Measurements from ENCODE around the gene AP2A2. TPM values are rescaled to one million over a fixed set of nuclear protein-coding genes. Genes with fewer than 3 reads are reported as not detected.

Gene AP2A2
- polyA plus RNA-seq, 1 donor from 2014 or later: 7.1 TPM

DNA sequence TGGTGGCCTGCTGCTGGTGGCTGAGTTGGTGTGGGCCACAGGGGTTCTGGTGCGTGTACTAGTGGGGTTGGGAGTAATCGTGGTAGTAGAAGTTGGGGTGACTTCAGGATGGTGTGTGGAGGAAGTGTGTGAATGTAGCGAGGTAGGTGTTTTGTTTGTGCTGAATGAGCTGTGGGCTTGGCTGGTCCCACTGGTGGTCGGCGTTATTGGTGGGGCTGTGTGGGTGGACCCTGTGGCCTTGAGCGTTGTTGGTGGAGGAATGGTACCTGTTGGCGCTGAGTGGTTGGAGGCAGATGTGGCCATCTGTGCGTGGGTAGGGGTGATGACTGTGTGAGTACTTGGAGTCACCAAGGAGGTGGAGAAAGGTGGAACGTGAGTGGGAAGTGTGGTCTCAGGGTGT lies 92.4 kb downstream of the AP2A2 start:
- H3K27ac Mint-ChIP-seq: peak overlapping the region in 1 of 3 donors; percentile 1
- no peaks in the 10 kb centered on the region for H3K27me3 Mint-ChIP-seq
- H3K4me1 Mint-ChIP-seq: peaks cover 0 to 8% (median 2%) of the 10 kb centered on the region in 3 donors
- peaks cover 0 to 5% (median 4%) of the 10 kb centered on the region in 3 donors for H3K9me3 Mint-ChIP-seq
- peaks cover under 1% of the 10 kb centered on the region for H3K36me3 Mint-ChIP-seq
- H3K4me3 Mint-ChIP-seq: no peak overlapping the region

DNA sequence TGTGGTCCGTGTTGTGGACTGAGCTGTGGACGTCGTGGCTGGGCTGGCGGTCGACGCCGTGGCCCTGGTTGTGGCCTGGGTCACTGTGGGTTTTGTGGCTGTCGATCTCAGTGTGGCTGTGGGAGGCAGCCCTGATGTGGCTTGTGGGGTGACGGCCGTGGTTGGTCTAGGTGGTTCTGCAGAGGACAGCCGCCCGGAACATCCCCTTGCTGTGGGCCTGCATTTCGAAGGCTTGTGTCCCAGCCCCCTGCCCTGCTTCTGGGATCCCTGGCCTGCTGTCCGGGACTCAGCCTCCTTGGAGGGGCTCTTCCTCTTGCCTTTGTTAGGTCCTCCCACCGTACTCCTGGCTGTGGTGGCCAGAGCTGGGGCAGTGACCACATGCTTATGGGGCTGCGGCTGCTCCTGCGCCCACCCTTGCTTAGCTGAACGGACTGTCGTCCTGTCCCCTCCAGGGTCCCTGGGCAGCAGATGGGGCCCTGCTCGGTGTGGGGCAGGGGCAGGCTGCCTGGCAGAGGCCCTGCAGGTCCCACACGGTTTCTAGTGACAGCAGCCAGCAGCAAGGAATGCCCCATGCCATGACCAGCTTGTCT lies 93.7 kb downstream of the AP2A2 start:
- H3K4me1 Mint-ChIP-seq: peaks cover 0 to 8% (median 2%) of the 10 kb centered on the region in 3 donors
- H3K27ac Mint-ChIP-seq: no peak overlapping the region
- H3K27me3 Mint-ChIP-seq: no peaks in the 10 kb centered on the region
- H3K4me3 Mint-ChIP-seq: no peak overlapping the region
- peaks cover 0 to 6% (median 5%) of the 10 kb centered on the region in 3 donors for H3K9me3 Mint-ChIP-seq
- H3K36me3 Mint-ChIP-seq: peaks cover 2% of the 10 kb centered on the region

- Mint-ChIP-seq H3K27me3 (no peaks in the 10 kb centered on the region), H3K27ac (no peak overlapping the region)
These were observed 94.7 kb downstream of the AP2A2 start for GRCh38 chr11:1020211-1020905.

GRCh38 chr11:1022411-1022810 lies 96.7 kb downstream of the AP2A2 start:
- H3K4me3 Mint-ChIP-seq: no peak overlapping the region
- no peaks in the 10 kb centered on the region for H3K27me3 Mint-ChIP-seq
- peaks cover 0 to under 1% (median 0%) of the 10 kb centered on the region in 3 donors for H3K4me1 Mint-ChIP-seq
- peaks cover 0 to 6% (median 5%) of the 10 kb centered on the region in 3 donors for H3K9me3 Mint-ChIP-seq
- H3K36me3 Mint-ChIP-seq: peaks cover 2% of the 10 kb centered on the region
- no peak overlapping the region for H3K27ac Mint-ChIP-seq

More at GRCh38 chr11:1020211-1020905, 94.7 kb downstream of the AP2A2 start:
- Mint-ChIP-seq H3K4me3 (no peak overlapping the region), H3K36me3 (peaks cover 2% of the 10 kb centered on the region), H3K4me1 (peaks cover 0 to 8% (median 2%) of the 10 kb centered on the region in 3 donors), H3K9me3 (peaks cover 0 to 6% (median 5%) of the 10 kb centered on the region in 3 donors)

- Mint-ChIP-seq H3K36me3 (peaks cover 2% of the 10 kb centered on the region), H3K9me3 (peaks cover 0 to 6% (median 5%) of the 10 kb centered on the region in 3 donors), H3K4me1 (no peaks in the 10 kb centered on the region), H3K4me3 (no peak overlapping the region), H3K27me3 (no peaks in the 10 kb centered on the region), H3K27ac (no peak overlapping the region)
These were observed 97.5 kb downstream of the AP2A2 start for GRCh38 chr11:1022908-1023810.

DNA sequence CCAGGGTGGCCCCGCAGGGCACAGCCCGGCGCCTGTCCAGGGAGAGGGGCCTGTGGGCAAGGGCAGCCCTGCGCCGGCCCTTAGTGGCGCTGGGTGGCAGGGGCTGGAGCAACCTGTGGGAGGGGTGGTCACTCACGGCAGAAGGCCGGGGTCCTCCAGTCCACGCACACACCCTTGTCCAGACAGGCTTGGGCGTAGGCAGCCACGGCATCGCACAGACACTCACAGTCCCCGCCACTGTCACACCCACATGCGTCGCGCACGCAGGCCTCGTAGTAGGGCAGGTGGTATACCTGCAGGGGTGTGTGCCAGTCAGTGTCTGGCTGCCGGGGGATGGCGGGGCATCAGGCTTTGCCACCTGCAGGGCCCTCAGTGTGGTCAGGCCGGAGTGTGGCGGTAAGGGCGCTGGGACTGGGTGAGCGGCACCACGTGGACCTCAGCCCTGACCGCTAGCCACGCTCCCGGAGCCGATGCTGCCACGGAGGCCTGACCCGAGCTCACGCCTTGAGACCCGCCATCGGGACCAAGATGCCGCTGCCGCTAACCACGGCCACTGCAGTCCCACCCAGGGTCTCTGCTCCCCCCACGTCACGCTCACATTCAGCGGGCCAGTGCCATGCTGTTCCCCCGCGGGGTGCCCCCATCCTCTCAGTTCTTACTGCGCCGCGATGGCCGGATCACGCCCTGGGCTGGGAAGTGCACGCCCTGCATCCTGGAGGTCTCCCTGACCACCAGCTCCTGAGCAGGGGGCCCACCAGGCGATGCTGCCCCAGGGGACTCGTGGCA lies 98.3 kb downstream of the AP2A2 start:
- Mint-ChIP-seq H3K4me3 (no peak overlapping the region), H3K9me3 (peaks cover 0 to 6% (median 5%) of the 10 kb centered on the region in 3 donors), H3K4me1 (no peaks in the 10 kb centered on the region), H3K27me3 (no peaks in the 10 kb centered on the region), H3K27ac (no peak overlapping the region), H3K36me3 (peaks cover 2% of the 10 kb centered on the region)

GRCh38 chr11:1024597-1025409 lies 99.1 kb downstream of the AP2A2 start:
- no peaks in the 10 kb centered on the region for H3K4me1 Mint-ChIP-seq
- no peak overlapping the region for H3K27ac Mint-ChIP-seq
- H3K4me3 Mint-ChIP-seq: no peak overlapping the region
- H3K27me3 Mint-ChIP-seq: no peaks in the 10 kb centered on the region
- H3K9me3 Mint-ChIP-seq: peaks cover 0 to 6% (median 5%) of the 10 kb centered on the region in 3 donors
- H3K36me3 Mint-ChIP-seq: peaks cover 2% of the 10 kb centered on the region

DNA sequence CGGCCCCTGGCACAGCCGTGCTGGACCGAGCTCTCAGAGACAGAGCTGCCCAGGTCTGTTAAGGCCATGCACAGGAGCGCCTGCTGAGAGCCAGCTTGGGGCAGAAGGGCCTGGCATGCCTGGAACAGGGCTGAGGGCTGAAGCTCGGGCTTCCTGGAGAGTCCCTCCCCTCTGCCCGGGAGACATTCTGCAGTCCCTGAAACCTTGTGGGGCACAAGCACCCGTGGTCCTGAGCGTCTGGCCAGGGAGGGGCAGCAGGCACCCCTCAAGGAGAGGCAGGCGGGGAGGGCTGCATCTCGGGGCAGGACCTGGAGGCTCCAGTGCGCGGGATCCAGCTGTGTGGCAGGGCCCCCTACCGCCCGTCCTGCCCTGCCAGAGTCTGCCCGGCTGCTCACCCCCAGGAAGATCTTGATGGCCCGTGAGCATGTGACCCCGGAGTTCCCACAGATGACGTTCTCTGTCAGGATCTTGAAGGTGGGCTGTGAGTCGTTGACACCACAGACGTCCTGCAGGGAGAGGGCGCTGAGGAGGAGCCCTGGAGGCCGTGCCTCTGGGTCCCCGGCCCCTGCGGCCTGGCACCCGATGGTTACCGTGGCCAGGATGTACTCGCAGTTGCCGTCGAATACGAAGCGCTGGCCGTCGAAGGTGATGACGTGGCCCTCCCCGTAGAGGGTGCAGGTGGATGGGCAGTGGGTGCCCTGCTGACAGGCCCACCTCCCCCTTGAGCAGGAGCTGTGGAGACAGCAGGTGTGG lies 99.9 kb downstream of the AP2A2 start:
- Mint-ChIP-seq H3K9me3 (peaks cover 0 to 6% (median 5%) of the 10 kb centered on the region in 3 donors), H3K4me3 (no peak overlapping the region), H3K27ac (no peak overlapping the region), H3K27me3 (no peaks in the 10 kb centered on the region), H3K36me3 (peaks cover 2% of the 10 kb centered on the region), H3K4me1 (no peaks in the 10 kb centered on the region)

- Mint-ChIP-seq H3K36me3 (peaks cover 2% of the 10 kb centered on the region), H3K27ac (no peak overlapping the region), H3K27me3 (no peaks in the 10 kb centered on the region), H3K4me3 (no peak overlapping the region), H3K9me3 (peaks cover 0 to 6% (median 5%) of the 10 kb centered on the region in 3 donors), H3K4me1 (no peaks in the 10 kb centered on the region)
These were observed 100.4 kb downstream of the AP2A2 start for GRCh38 chr11:1026163-1026450.

DNA sequence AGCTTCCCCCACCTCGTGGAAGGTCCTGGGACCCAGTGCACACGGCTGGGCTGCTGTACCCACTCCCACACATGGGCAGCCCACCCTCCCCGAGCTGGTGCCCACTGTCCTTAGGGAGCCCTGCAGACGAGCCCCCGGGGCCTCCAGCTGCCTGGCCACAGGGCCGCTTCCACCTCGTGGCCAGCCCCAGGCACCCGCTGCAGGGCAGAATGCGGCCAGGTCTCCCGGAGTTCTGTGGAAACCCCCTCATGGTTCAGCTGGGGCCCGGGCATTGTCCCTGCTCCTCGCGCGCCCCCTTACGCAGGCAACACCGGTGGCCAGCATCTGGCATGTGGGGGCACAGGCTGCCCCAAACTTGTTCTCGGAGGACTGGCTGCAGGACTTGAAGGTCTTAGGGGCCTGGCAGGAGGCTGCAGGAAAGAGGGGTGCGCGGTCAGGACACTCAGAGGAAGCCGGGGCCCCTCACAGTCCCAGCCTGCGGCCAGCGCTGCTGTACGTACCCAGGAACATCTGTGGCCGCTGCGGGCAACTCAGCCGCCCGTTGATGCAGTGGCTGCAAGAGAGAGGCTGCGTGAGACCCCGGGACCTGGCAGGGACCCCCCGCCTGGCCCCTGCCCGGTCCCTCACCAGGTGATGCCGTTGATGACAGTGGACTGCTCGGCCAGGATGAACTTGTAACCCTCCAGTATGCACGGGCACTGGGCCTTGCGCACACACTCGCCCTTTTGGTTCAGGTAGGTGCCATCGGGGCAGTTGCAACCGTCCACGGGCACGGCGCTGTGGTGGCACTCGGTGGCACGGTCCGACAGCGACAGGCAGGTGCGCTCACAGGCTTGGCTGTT lies 101.2 kb downstream of the AP2A2 start:
- Mint-ChIP-seq H3K27me3 (no peaks in the 10 kb centered on the region), H3K4me3 (no peak overlapping the region), H3K9me3 (peaks cover 0 to 6% (median 5%) of the 10 kb centered on the region in 3 donors), H3K27ac (peak overlapping the region in 1 of 3 donors; percentile 19), H3K36me3 (peaks cover 2% of the 10 kb centered on the region), H3K4me1 (no peaks in the 10 kb centered on the region)

DNA sequence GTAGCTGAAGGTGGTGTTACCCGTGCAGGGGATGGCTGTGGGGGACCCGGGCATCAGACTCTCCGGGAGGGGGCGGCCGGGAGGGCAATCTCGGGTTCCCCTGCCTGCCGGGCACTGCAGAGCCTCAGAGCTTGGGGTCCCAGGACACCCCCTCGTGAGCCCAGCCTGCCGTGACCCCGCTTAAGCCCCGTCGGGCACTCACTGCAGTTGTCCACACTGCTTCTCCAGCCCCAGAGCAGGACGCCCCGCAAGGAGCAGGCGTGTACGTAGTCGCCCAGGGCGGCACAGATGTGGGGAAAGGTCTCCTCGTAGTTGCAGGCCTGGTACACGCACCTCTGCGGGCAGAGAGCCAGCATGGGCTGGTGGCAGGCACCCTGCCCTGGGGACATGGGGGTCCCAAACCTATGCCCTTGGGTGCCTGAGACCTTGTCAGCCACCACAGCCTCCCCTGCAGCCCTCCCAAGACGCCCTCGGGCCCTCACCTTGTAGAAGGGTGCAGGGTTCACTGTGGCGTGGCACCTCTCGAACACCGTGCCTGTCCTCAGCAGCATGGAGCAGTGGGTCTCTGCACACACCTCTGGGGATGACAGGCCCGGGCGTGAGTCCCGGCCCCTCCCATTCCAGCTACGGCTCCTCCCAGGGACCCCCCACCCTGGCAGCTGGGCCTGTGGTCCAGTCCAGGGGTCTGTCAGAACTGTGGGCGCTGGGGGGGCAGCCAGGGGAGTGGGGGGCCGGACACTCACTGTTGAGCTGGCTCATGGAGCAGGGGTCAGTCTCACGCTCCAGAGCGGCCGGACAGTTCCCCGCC lies 102.0 kb downstream of the AP2A2 start:
- H3K4me1 Mint-ChIP-seq: no peaks in the 10 kb centered on the region

DNA sequence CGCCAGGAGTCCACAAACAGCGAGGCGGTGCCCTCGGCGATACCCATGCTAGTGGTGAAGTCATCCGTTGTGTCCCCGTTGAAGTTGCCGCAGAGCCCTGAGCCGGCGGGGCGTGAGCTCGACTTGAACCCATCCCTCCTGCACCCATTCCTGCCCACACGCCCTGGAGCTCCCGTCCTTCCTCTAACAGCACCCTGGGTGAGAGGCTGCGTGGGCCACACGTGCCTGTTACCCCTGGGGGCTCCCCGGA lies 102.5 kb downstream of the AP2A2 start:
- Mint-ChIP-seq H3K27ac (no peak overlapping the region), H3K9me3 (peaks cover under 1 to 6% (median 3%) of the 10 kb centered on the region in 3 donors)

More for the DNA sequence above, 102.0 kb downstream of the AP2A2 start:
- Mint-ChIP-seq H3K9me3 (peaks cover 5 to 7% (median 6%) of the 10 kb centered on the region in 3 donors), H3K27ac (peak overlapping the region in 1 of 3 donors; percentile 19), H3K4me3 (no peak overlapping the region), H3K27me3 (no peaks in the 10 kb centered on the region), H3K36me3 (peaks cover 2% of the 10 kb centered on the region)

More for the DNA sequence above, 102.5 kb downstream of the AP2A2 start:
- no peaks in the 10 kb centered on the region for H3K27me3 Mint-ChIP-seq
- no peaks in the 10 kb centered on the region for H3K4me1 Mint-ChIP-seq
- peaks cover under 1% of the 10 kb centered on the region for H3K36me3 Mint-ChIP-seq
- no peak overlapping the region for H3K4me3 Mint-ChIP-seq

Measured in IgD-negative memory B cell (primary cell).